ACC112 (cell line): ENCODE data around the gene GRK4.
"Not testable (repeated sequence)": the region's sequence is repeated elsewhere in the genome, so short reads cannot be mapped to it uniquely, and the experiment has no call there.

Experiments
- H2AFZ ChIP-seq: fragments of 200-600 bp; sonication (generic); one replicate; pipeline ENCODE4 v1.6.0; 2017; ENCODE audit warnings: antibody characterized with exemption, low read length; ENCODE audit not compliant: unreplicated experiment
- H3K27ac ChIP-seq: fragments of 200-600 bp; sonication (generic); 2 replicates; pipeline ENCODE4 v1.5.1; 2014; ENCODE audit warnings: low read depth, mild to moderate bottlenecking, antibody characterized with exemption, low read length, moderate library complexity
- H3K27me3 ChIP-seq: fragments of 200-600 bp; sonication (generic); 2 replicates; pipeline ENCODE4 v1.6.1; 2014; ENCODE audit warnings: mild to moderate bottlenecking, antibody characterized with exemption, low read length, moderate library complexity, mixed read lengths; ENCODE audit not compliant: insufficient read depth
- H3K36me3 ChIP-seq: fragments of 200-600 bp; sonication (generic); 2 replicates; pipeline ENCODE4 v1.6.1; 2016; ENCODE audit warnings: mild to moderate bottlenecking, antibody characterized with exemption, low read length, moderate library complexity, mixed read lengths; ENCODE audit not compliant: insufficient read depth
- H3K4me1 ChIP-seq: fragments of 200-600 bp; sonication (generic); one replicate; pipeline ENCODE4 v1.6.1; 2016; ENCODE audit warnings: low read length, mixed read lengths; ENCODE audit not compliant: insufficient read depth, unreplicated experiment, control insufficient read depth
- H3K4me3 ChIP-seq: fragments of 200-600 bp; sonication (generic); 2 replicates; pipeline ENCODE4 v1.5.1; 2014; ENCODE audit warnings: mild to moderate bottlenecking, low read depth, low read length
- H3K79me2 ChIP-seq: fragments of 200-600 bp; sonication (generic); one replicate; pipeline ENCODE4 v1.6.0; 2016; ENCODE audit warnings: low read length; ENCODE audit not compliant: control insufficient read depth, unreplicated experiment, insufficient read depth

Gene GRK4

DNA sequence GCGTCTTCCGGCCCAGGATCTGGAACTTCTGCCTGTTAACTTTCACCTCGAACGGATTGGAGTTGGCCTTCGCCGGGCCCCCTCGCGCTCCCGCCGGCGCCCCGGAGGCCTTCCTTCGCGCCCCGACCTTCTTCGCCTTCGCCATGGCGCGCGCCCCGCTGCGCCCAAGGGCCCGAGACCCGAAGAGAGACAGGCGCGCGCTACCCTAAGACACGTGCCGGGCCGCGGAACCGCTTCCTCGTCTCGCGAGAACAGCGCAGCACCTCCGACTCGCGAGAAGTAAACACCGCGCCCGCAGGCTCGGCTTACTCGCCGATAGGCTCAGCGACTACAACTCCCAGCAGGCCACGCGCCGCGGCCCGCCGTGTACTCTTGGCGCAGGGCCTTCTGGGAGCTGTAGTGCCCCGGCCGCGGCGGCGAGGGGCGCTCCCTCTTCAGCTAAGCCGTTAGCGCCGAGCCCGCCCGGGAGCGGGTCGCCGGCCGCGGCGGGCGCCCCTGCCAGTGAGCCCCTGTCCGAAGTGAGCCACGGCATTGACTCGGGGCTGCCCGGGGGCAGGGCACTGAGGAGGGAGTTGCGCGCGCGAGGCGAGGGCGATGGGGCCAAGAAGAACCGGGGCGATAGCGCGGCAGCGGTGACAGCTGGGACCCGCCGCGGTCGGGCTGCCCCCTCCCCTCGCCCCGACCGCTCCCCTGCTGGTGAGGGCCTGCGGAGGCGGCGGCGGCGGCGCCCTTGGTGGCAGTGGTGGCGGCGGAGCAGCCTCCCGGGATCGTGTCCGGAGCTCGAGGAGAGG, at the start of gene GRK4, which contains the start of gene NOP14:
Gene GRK4, plus strand, starts transcription at position 397 of the 791 bp plus-strand sequence. CDS start 500 bp downstream, outside the sequence.
Gene NOP14, minus strand, starts transcription at position 232 of the 791 bp plus-strand sequence. Its CDS starts 87 bp downstream, at position 145.
- no peaks in the 10 kb centered on the region for H3K27me3 ChIP-seq
- peaks cover 16% of the 10 kb centered on the region for H3K4me1 ChIP-seq
- H3K4me3 ChIP-seq: peak within 1 kb of the TSS; percentile 95
- H2AFZ ChIP-seq: peak within 1 kb of the TSS; percentile 92
- H3K79me2 ChIP-seq: peaks cover 44% of the 10 kb centered on the region
- H3K27ac ChIP-seq: peak within 1 kb of the TSS; percentile 68
- H3K36me3 ChIP-seq: peaks cover 1% of the 10 kb centered on the region; the same call in 1 of the 2 replicates

DNA sequence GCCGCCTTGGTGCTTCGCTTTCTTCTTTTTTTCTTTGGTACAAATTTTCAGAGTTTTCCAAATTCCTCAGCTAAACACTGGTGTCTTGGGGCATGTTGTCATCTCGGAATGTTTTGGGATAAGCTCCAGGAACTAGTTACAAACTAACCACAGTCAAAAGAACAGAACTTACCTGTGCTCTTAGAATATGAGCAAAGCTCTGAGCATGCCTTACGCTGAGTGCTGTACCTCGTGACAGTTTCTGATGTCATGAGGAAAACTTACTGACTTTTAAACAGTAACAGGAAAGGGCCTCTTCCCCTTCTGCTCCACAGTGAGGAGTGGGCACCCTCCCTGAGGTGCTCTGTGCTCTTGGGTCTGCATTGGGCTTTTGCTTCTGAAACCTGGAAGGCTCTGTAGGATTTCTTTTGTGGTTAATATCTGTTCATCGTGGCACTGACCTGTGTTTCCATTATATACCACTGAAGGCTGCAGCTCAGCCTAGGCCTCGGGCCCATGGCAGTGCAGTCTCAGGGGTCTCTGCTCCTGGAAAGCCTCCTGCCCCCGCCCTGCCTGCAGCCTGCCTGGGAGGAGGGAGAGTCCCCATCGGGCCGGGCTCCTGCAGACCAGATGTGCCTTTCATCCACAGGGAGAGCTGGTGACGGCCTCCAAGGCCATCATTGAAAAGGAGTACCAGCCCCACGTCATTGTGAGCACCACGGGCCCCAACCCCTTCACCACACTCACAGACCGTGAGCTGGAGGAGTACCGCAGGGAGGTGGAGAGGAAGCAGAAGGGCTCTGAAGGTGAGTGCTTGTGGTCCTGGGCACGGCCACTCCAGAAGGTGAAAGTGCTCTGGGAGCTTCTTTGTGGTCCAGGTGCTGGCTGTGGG, 48.9 kb upstream of the GRK4 start:
- no peak overlapping the region for H3K4me3 ChIP-seq
- no peak overlapping the region for H2AFZ ChIP-seq
- no peak overlapping the region for H3K27ac ChIP-seq
- H3K4me1 ChIP-seq: no peaks in the 10 kb centered on the region
- H3K79me2 ChIP-seq: peaks cover 3% of the 10 kb centered on the region
- no peaks in the 10 kb centered on the region for H3K27me3 ChIP-seq
- H3K36me3 ChIP-seq: peaks cover 33% of the 10 kb centered on the region

DNA sequence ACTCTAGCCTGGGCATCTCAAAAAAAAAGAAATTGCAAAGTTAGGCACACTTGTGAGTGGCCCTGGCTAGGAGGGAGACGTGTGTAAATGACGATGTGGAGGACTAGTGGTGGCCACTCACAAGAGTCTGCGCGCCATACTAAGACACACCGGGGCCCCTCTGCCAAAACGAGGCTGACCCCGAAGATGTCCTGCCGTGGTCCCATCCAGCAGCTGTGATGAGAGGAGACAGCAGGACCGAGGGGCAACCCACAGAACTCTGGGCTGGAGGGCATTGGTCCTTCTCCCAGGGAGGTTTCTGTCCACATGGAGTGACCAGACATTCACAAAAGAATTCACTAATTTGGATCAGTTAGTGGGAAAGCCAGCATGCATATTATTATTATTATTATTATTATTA, 47.6 kb upstream of the GRK4 start:
- Histone ChIP-seq H3K79me2 (peaks cover 3% of the 10 kb centered on the region), H3K4me3 (no peak overlapping the region), H2AFZ (no peak overlapping the region), H3K27me3 (no peaks in the 10 kb centered on the region), H3K4me1 (no peaks in the 10 kb centered on the region), H3K36me3 (peaks cover 35% of the 10 kb centered on the region), H3K27ac (no peak overlapping the region)

DNA sequence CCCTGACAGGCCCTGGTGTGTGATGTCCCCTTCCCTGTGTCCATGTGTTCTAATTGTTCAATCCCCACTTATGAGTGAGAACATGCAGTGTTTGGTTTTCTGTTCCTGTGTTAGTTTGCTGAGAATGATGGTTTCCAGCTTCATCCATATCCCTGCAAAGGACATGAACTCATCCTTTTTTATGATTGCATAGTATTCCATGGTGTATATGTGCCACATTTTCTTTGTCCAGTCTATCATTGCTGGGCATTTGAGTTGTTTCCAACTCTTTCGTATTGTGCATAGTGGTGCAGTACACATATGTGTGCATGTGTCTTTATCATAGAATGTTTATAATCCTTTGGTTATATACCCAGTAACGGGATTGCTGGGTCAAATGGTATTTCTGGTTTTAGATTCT, 46.7 kb upstream of the GRK4 start:
- not testable (repeated sequence) for H3K27me3 ChIP-seq, H3K79me2 ChIP-seq, H3K4me1 ChIP-seq, H3K4me3 ChIP-seq, H2AFZ ChIP-seq, H3K27ac ChIP-seq
- H3K36me3 ChIP-seq: peaks cover 31% of the 10 kb centered on the region

DNA sequence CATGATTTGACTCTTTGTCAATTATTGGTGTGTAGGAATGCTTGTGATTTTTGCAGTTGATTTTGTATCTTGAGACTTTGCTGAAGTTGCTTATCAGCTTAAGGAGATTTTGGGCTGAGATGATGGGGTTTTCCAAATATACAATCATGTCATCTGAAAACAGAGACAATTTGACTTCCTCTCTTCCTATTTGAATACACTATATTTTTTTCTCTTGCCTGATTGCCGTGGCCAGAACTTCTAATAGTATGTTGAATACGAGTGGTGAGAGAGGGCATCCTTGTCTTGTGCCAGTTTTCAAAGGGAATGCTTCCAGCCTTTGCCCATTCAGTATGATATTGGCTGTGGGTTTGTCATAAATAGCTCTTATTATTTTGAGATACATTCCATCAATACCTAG, 45.1 kb upstream of the GRK4 start:
- H3K79me2 ChIP-seq, H2AFZ ChIP-seq, H3K27ac ChIP-seq, H3K4me1 ChIP-seq, H3K4me3 ChIP-seq, H3K27me3 ChIP-seq: not testable (repeated sequence)
- H3K36me3 ChIP-seq: peaks cover 24% of the 10 kb centered on the region

DNA sequence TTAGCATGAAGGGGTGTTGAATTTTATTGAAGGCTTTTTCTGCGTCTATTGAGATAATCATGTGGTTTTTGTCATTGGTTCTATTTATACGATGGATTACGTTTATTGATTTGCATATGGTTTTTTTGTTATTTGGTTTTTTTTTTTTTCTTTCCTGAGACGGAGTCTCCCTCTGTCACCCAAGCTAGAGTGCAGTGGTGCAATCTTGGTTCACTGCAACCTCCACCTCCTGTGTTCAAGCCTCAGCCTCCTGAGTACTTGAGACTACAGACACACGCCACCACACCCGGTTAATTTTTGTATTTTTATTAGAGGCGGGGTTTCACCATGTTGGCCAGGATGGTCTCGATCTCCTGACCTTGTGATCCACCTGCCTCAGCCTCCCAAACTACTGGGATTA, 44.7 kb upstream of the GRK4 start:
- not testable (repeated sequence) for H2AFZ ChIP-seq, H3K4me3 ChIP-seq, H3K4me1 ChIP-seq, H3K79me2 ChIP-seq, H3K27ac ChIP-seq, H3K27me3 ChIP-seq
- H3K36me3 ChIP-seq: peaks cover 24% of the 10 kb centered on the region

DNA sequence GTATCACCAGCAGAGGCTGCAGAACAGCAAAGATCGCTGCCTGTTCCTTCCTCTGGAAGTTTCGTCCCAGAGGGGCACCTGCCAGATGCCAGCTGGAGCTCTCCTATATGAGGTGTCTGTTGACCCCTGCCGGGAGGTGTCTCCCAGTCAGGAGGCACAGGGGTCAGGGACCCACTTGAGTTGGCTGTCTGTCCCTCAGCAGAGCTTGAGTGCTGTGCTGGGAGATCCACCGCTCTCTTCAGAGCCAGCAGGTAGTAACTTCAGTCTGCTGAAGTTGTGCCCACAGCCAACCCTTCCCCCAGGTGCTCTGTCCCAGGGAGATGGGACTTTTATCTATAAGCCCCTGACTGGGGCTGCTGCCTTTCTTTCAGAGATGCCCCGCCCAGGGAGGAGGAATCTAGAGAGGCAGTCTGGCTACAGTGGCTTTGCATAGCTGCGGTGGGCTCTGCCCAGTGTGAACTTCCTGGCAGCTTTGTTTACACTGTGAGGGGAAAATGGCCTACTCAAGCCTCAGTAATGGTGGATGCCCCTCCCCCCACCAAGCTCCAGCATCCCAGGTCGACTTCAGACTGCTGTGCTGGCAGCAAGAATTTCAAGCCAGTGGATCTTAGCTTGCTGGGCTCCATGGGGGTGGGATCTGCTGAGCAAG, 40.8 kb upstream of the GRK4 start:
- H3K4me3 ChIP-seq, H3K79me2 ChIP-seq, H3K4me1 ChIP-seq, H2AFZ ChIP-seq, H3K27me3 ChIP-seq, H3K36me3 ChIP-seq: not testable (repeated sequence)
- H3K27ac ChIP-seq: peak overlapping the region; percentile 39; the same call in 1 of the 2 replicates

DNA sequence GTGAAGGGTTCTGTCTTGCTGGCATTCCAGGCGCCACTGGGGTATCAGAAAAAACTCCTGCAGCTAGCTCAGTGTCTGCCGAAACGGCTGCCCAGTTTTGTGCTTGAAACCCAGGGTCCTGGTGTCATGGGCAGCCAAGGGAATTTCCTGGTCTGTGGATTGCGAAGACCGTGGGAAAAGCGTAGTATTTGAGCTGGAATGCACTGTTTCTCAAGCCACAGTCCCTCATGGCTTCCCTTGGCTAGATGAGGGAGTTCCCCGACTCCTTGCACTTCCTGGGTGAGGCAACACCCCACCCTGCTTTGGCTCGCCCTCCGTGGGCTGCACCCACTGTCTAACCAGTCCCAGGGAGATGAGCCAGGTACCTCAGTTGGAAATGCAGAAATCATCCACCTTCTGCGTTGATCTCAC, 40.2 kb upstream of the GRK4 start:
- H3K4me3 ChIP-seq: no peak overlapping the region
- H3K36me3 ChIP-seq: peaks cover 6% of the 10 kb centered on the region; the same call in 1 of the 2 replicates
- H3K27ac ChIP-seq: peak overlapping the region; percentile 39; the same call in 1 of the 2 replicates

DNA sequence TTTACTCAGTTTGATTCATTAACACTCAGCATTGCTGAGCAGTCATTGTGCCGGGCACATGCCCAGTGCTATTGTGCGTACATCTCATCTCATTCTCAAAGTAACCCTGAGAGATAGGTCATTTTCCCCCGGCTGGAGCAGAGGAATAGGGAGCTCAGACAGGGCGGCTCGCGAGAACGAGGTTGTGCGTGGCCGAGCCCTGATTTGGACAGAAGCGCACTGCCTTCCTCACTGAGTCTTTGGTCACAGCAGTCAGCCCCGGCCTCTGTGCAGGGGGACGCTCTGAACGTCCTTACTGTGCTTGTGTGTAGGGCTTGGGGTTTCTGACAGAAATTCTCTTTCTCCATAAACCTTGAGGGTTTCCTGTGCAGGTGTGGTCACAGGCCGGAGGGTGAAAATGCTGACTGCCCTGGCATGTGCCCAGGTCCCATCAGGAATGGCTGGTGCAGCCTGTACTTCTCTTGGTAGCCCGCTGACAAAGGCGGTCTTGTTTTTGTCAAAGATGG, 39.6 kb upstream of the GRK4 start:
- no peaks in the 10 kb centered on the region for H3K27me3 ChIP-seq
- H3K4me1 ChIP-seq: peaks cover 6% of the 10 kb centered on the region
- H3K27ac ChIP-seq: 0 out of 2 replicates have a peak overlapping the region, but pooled peaks have one; percentile 39
- H3K79me2 ChIP-seq: peaks cover 7% of the 10 kb centered on the region
- H3K4me3 ChIP-seq: no peak overlapping the region
- H3K36me3 ChIP-seq: peaks cover 5% of the 10 kb centered on the region; the same call in 1 of the 2 replicates
- H2AFZ ChIP-seq: no peak overlapping the region

More for the DNA sequence above, 40.2 kb upstream of the GRK4 start:
- peaks cover 7% of the 10 kb centered on the region for H3K79me2 ChIP-seq
- H3K4me1 ChIP-seq: peaks cover 6% of the 10 kb centered on the region
- no peak overlapping the region for H2AFZ ChIP-seq
- no peaks in the 10 kb centered on the region for H3K27me3 ChIP-seq

DNA sequence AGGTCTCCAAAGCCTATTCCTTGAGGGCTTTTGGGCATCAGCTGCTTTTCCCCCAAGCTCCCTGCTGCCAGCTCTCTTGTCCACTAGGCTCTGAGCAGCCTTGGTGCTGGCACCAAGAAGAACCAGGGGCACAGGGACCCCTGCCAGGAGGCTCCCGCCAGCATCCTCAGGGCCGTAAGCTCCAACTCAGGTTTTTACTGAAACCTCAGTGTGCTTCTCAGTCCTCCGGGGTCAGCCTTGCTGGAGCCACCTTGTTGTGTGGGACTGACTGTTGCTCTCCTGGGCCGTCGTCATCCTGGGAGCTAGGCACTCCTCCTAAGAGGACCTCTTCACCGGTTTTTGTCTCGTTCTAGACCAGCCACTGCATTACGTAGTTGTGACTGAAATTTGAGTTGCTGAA, 39.1 kb upstream of the GRK4 start:
- no peak overlapping the region for H3K27ac ChIP-seq
- H2AFZ ChIP-seq: no peak overlapping the region
- peaks cover 6% of the 10 kb centered on the region for H3K4me1 ChIP-seq
- no peaks in the 10 kb centered on the region for H3K27me3 ChIP-seq
- H3K4me3 ChIP-seq: no peak overlapping the region
- H3K36me3 ChIP-seq: peaks cover 4% of the 10 kb centered on the region; the same call in 1 of the 2 replicates
- peaks cover 7% of the 10 kb centered on the region for H3K79me2 ChIP-seq
